ENCODE measurements around the gene TOR1B.

Gene TOR1B

GRCh38 chr9:129814432-129815223 is 11.6 kb downstream of the TOR1B start:
- no peak for DNase-seq (ENCODE audit: low spot score)

GRCh38 chr9:129815278-129815677 is 12.3 kb downstream of the TOR1B start:
- no peak for DNase-seq (ENCODE audit: low spot score)

GRCh38 chr9:129816501-129817435 is 13.8 kb downstream of the TOR1B start:
- DNase-seq (ENCODE audit: low spot score): no peak

- DNase-seq (ENCODE audit: low spot score): no peak
Observed at GRCh38 chr9:129822898-129823541, 20.0 kb downstream of the TOR1B start.

- no peak for DNase-seq (ENCODE audit: low spot score)
Observed at GRCh38 chr9:129823542-129823934, 20.6 kb downstream of the TOR1B start.

GRCh38 chr9:129823935-129824601 is 21.1 kb downstream of the TOR1B start, which contains the start of gene TOR1A:
TOR1A (minus strand) TSS chr9:129824136; CDS start chr9:129824085, 51 bp downstream.
- DNase-seq (ENCODE audit: low spot score): peak; percentile 95

GRCh38 chr9:129826344-129826743 is 23.4 kb downstream of the TOR1B start:
- DNase-seq (ENCODE audit: low spot score): no peak

GRCh38 chr9:129826759-129827158 is 23.8 kb downstream of the TOR1B start:
- no peak for DNase-seq (ENCODE audit: low spot score)

GRCh38 chr9:129828051-129828450 is 25.1 kb downstream of the TOR1B start:
- no peak for DNase-seq (ENCODE audit: low spot score)

- DNase-seq (ENCODE audit: low spot score): no peak
Observed at GRCh38 chr9:129828969-129829368, 26.0 kb downstream of the TOR1B start.

GRCh38 chr9:129832982-129833381 is 30.0 kb downstream of the TOR1B start:
- DNase-seq (ENCODE audit: low spot score): no peak

- DNase-seq (ENCODE audit: low spot score): no peak
Observed at GRCh38 chr9:129834489-129835127, 31.6 kb downstream of the TOR1B start.

- DNase-seq (ENCODE audit: low spot score): peak; percentile 96
Observed at GRCh38 chr9:129835128-129835859, 32.3 kb downstream of the TOR1B start, which contains the start of the genes C9orf78 and USP20. C9orf78 (minus strand) TSS chr9:129835275; CDS start chr9:129835221, 54 bp downstream. USP20 (plus strand) TSS chr9:129835458; CDS start chr9:129852556, 17,098 bp downstream.

GRCh38 chr9:129835860-129836223 is 32.9 kb downstream of the TOR1B start:
- DNase-seq (ENCODE audit: low spot score): no peak

- no peak for DNase-seq (ENCODE audit: low spot score)
Observed at GRCh38 chr9:129836311-129837007, 33.5 kb downstream of the TOR1B start.

GRCh38 chr9:129838707-129839259 is 35.8 kb downstream of the TOR1B start:
- no peak for DNase-seq (ENCODE audit: low spot score)

- DNase-seq (ENCODE audit: low spot score): no peak
Observed at GRCh38 chr9:129839324-129840023, 36.5 kb downstream of the TOR1B start.

- no peak for DNase-seq (ENCODE audit: low spot score)
Observed at GRCh38 chr9:129840034-129840433, 37.0 kb downstream of the TOR1B start.

GRCh38 chr9:129841071-129841470 is 38.1 kb downstream of the TOR1B start:
- no peak for DNase-seq (ENCODE audit: low spot score)
